Bone marrow (tissue), 2 donors: ENCODE measurements around the gene TTYH2.
A peak's percentile ranks its signal among the peaks of the same experiment; 100 is the strongest.

Experiments
- DNase-seq, 2 donors: peaks; one replicate each; lab custom pipeline; 2025; lab: John Stamatoyannopoulos, UW

The TTYH2 gene

GRCh38 chr17:74194682-74195081 lies 18.7 kb upstream of the TTYH2 start:
- no peak for DNase-seq

GRCh38 chr17:74196541-74197317 lies 16.6 kb upstream of the TTYH2 start:
- no peak for DNase-seq

- DNase-seq, result no peak
These were observed 15.6 kb upstream of the TTYH2 start for GRCh38 chr17:74197801-74198200.

GRCh38 chr17:74198694-74199093 lies 14.7 kb upstream of the TTYH2 start:
- DNase-seq, result no peak

- peak; percentile 6 to 29 for DNase-seq
These were observed 13.9 kb upstream of the TTYH2 start for GRCh38 chr17:74199306-74200092.

- DNase-seq, result no peak
These were observed 13.3 kb upstream of the TTYH2 start for GRCh38 chr17:74200112-74200511.

GRCh38 chr17:74201250-74201649 lies 12.1 kb upstream of the TTYH2 start:
- DNase-seq, result no peak

- no peak for DNase-seq
These were observed 11.4 kb upstream of the TTYH2 start for GRCh38 chr17:74201948-74202347.

- no peak for DNase-seq
These were observed 10.4 kb upstream of the TTYH2 start for GRCh38 chr17:74202938-74203337.

GRCh38 chr17:74203439-74204240 lies 9.7 kb upstream of the TTYH2 start, which contains the start of gene RPL38:
TSS of gene RPL38 (plus strand) at chr17:74203678. CDS start at chr17:74203956, 278 bp downstream.
- peak; percentile 72 to 92 for DNase-seq

GRCh38 chr17:74204474-74204873 lies 8.9 kb upstream of the TTYH2 start:
- DNase-seq, result no peak

- no peak for DNase-seq
These were observed 8.1 kb upstream of the TTYH2 start for GRCh38 chr17:74205274-74205673.

- DNase-seq, result no peak
These were observed 7.0 kb upstream of the TTYH2 start for GRCh38 chr17:74206332-74206818.

GRCh38 chr17:74210191-74211140 lies 2.9 kb upstream of the TTYH2 start:
- peak; percentile 28 to 54 for DNase-seq

GRCh38 chr17:74211141-74211911 lies 2.0 kb upstream of the TTYH2 start:
- DNase-seq, result no peak

GRCh38 chr17:74211912-74212208 lies 1.5 kb upstream of the TTYH2 start:
- DNase-seq, result no peak

- peak in 1 of 2 donors; percentile 33 for DNase-seq
These were observed 1.0 kb upstream of the TTYH2 start for GRCh38 chr17:74212209-74212912.

GRCh38 chr17:74213861-74214391 lies 555 bp downstream of the TTYH2 start:
- DNase-seq, result peak in 1 of 2 donors; percentile 13
